Epithelial cell of esophagus (primary cell): ENCODE data around the gene TOMM6.
"Not testable (repeated sequence)": the region's sequence is repeated elsewhere in the genome, so short reads cannot be mapped to it uniquely, and the experiment has no call there.

Experiments
- DNase-seq: peaks from one replicate; pipeline ENCODE4 v3.0.0; 2010; ENCODE audit warnings: low read depth
- H3K4me3 ChIP-seq: 2 replicates; pipeline ENCODE4 v1.5.1; 2011; ENCODE audit warnings: mild to moderate bottlenecking, low read length, control low read depth
- TF ChIP-seq, protein P1 (sequence below): IDR thresholded peaks from 2 replicates; pipeline ENCODE4 v1.5.1; 2011; ENCODE audit warnings: low read depth, mild to moderate bottlenecking, low read length, control low read depth, inconsistent platforms; ENCODE audit not compliant: insufficient read depth; ENCODE audit errors: missing control alignments

Gene TOMM6

DNA sequence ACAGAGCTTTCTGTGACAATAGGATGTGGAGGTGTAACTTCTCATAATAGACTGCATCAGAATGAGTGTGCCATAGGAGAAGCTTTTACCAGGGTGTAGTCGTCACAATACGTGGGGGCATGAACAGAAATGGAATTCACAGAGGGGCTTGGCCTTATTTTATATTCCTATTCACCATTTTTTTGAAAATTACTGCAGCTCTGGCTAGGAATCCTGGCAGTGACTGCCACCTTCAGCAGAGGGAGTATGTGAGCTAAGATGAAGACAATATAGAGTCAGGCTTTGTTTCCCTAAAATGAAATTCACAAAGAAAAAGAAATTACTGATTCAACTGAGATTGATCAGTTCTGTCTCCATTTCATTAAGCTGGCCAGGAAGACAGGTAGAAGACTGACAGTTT lies 13.9 kb downstream of the TOMM6 start:
- TF ChIP-seq, protein P1, sequence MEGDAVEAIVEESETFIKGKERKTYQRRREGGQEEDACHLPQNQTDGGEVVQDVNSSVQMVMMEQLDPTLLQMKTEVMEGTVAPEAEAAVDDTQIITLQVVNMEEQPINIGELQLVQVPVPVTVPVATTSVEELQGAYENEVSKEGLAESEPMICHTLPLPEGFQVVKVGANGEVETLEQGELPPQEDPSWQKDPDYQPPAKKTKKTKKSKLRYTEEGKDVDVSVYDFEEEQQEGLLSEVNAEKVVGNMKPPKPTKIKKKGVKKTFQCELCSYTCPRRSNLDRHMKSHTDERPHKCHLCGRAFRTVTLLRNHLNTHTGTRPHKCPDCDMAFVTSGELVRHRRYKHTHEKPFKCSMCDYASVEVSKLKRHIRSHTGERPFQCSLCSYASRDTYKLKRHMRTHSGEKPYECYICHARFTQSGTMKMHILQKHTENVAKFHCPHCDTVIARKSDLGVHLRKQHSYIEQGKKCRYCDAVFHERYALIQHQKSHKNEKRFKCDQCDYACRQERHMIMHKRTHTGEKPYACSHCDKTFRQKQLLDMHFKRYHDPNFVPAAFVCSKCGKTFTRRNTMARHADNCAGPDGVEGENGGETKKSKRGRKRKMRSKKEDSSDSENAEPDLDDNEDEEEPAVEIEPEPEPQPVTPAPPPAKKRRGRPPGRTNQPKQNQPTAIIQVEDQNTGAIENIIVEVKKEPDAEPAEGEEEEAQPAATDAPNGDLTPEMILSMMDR, result peak; percentile 73
- peak; percentile 35 for DNase-seq
- H3K4me3 ChIP-seq, result no peak overlapping the region

DNA sequence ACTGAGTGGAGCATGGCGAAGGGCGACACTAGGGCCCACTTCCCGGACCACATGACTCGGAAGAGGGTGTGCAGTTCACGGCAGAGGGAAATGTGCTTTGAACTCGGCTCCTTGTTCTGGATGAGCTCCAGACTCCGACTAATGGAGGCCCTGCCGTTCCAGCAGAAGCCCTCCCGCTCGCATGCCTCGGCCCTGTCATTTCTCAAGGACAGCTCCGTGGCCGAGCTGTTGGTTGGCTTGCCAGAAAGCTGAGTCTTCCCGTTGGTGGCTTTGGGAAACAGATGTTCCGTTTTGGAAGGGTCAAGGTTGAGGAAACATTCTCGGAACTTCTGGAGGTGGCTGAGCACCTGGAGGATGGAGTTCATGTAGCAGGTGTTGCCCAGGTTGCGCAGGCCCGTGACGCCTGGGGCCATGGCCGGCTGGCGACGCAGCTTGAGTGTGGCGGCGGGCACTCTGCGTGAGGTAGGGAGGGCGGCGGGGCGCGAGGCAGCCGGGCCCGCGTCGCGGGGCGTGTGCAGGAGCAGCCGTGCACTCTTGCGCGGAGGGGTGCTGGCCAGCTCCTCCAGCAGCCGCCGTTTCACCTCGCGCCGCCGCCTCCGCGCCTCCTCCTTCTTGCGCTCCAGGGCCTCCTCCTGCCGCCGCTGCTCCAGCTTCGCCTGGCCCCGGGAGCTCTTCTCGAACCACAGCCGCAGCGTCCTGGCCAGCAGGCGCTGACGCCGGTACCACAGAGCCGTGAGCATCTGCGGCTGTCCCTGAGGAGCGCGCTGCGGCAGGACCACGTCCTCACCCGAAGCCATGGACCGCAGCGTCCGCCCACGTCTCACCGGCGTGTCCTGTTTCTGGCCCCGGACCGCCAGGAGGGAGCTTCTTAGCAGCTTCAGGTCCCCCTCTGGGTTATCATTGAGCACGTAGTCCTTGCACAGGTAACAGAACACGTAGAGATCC lies 18.6 kb downstream of the TOMM6 start:
- TF ChIP-seq, protein P1, result no peak
- DNase-seq, result no peak
- H3K4me3 ChIP-seq, result no peak overlapping the region

DNA sequence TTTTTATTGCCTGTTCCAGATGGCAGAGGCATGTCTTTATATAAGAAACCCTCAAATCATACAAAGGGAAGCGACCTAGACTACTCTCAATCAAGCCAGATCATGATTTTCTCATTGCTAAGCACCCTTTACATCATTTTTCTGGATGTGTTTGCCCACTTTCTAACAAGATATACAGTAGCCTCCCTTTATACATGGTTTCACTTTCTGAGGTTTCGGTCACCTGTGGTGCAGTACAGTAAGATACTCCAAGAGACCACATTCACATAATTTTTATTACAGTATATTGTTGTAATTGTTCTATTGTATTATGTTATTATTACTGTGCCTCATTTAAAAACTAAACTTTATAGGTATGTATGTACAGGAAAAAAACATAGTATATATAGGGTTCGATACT lies 23.6 kb downstream of the TOMM6 start:
- no peak for DNase-seq
- H3K4me3 ChIP-seq, result no peak overlapping the region
- TF ChIP-seq, protein P1, result no peak

DNA sequence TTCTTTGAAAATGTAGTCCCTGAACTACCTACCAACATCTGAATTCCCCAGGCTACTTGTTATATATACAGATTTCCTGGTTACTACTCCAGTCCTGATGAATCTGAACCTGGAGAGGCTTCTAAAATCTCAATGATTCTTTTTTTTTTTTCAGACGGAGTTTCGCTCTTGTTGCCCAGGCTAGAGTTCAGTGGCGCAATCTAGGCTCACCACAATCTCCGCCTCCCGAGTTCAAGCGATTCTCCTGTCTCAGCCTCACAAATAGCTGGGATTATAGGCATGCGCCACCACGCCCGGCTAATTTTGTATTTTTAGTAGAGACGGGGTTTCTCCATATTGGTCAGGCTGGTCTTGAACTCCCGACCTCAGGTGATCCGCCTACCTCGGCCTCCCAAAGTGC lies 24.5 kb downstream of the TOMM6 start:
- DNase-seq, H3K4me3 ChIP-seq: not testable (repeated sequence)

DNA sequence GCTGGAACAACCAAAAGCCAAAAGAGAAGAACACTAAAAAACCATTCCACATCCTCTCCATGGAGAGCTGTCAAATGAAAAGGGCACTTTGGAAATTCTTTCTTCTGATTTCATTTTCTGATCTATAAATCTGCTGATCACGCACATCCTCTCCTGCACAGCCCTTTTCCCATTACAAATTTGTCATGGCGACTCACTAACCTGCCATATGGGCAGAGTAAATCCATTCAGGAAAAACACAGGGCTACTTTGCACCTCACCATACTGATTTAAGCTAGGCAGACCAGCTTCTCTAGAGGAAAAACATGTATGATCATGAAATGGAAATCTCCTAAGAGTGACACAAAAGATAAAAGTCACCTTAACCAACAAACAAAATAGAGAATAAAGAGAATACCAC lies 26.0 kb downstream of the TOMM6 start:
- no peak overlapping the region for H3K4me3 ChIP-seq
- peak; percentile 51 for DNase-seq
- TF ChIP-seq, protein P1, result no peak

DNA sequence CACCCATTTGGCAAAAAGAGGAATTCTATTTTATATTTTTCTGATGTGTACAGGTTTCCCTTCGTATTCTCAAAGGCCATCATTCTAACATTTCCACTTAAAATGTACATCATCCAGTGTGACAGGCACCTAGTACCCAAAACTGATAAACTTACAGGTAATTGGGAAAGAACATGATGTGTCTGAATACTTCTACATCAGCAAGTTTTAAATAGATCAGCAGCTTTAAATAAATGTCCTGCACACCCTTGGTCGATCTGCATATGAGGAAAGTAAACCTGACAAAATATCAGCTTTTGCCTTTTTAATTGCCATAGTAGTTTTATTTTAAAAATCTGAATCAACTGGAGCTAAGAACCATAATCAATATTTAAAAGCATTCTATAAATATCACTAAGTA lies 26.5 kb downstream of the TOMM6 start:
- H3K4me3 ChIP-seq, result no peak overlapping the region
- no peak for DNase-seq
- TF ChIP-seq, protein P1, result no peak

DNA sequence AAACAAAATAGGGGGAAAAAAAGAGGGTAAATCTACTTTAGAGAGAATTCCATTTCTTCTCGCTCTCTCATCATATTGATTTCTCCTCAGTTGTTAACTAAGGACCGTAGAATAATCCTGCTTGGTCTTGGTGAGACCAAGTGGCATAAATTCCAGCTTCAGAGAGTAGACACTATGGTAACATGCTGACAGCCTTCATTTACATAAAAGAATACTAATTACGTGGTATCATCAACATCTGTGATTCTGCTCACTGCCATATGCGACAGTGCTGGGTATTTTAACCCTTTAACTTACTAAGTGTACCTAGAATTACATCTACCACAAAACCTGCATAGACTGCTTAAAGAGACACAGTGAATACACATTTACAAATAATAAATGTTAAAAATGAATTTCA lies 27.1 kb downstream of the TOMM6 start:
- H3K4me3 ChIP-seq, result no peak overlapping the region
- TF ChIP-seq, protein P1, result no peak

More for the DNA sequence above, 27.1 kb downstream of the TOMM6 start:
- DNase-seq, result no peak
